Astrocyte of the spinal cord (primary cell): ENCODE results near the gene TRIM72.
"Not testable (repeated sequence)": the region's sequence is repeated elsewhere in the genome, so short reads cannot be mapped to it uniquely, and the experiment has no call there.

Experiments
- DNase-seq: peaks from one replicate; pipeline ENCODE4 v3.0.0; 2011; ENCODE audit warnings: low read depth, low spot score
- H3K4me3 ChIP-seq: 2 replicates; pipeline ENCODE4 v1.5.1; 2011; ENCODE audit warnings: low read depth, mild to moderate bottlenecking, low read length, moderate library complexity
- in situ Hi-C: cut with HindIII; loops from 2 replicates; pipeline ENCODE4 v1.10.0; 2017; ENCODE audit warnings: low sequenced_read_pairs
- TF ChIP-seq, protein P1 (sequence below): IDR thresholded peaks from 2 replicates; pipeline ENCODE4 v1.5.1; 2012; ENCODE audit warnings: low read depth, mild to moderate bottlenecking, low read length, inconsistent platforms

Gene TRIM72

DNA sequence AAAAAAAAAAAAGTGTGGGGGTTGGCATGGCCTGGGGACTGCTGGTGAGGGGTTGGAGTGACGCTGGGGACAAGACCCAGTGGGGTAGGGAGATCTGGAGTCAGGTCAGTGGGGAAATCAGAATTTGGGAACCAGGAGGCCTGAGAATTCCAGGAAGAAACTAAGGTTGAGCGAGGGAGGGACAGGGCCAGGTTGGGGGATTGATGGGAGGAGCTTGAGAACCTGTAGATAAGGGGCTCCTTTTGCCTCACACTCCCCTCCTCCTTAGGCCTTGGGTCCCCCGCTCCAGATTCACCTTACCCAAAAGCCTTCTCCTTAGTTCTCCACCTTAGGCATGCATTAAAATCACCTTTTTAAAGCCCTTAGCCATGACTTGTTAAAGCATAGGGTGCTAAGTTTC is 11.3 kb downstream of the TRIM72 start:
- TF ChIP-seq, protein P1, sequence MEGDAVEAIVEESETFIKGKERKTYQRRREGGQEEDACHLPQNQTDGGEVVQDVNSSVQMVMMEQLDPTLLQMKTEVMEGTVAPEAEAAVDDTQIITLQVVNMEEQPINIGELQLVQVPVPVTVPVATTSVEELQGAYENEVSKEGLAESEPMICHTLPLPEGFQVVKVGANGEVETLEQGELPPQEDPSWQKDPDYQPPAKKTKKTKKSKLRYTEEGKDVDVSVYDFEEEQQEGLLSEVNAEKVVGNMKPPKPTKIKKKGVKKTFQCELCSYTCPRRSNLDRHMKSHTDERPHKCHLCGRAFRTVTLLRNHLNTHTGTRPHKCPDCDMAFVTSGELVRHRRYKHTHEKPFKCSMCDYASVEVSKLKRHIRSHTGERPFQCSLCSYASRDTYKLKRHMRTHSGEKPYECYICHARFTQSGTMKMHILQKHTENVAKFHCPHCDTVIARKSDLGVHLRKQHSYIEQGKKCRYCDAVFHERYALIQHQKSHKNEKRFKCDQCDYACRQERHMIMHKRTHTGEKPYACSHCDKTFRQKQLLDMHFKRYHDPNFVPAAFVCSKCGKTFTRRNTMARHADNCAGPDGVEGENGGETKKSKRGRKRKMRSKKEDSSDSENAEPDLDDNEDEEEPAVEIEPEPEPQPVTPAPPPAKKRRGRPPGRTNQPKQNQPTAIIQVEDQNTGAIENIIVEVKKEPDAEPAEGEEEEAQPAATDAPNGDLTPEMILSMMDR: no peak
- DNase-seq: no peak
- in situ Hi-C loops: no loop called here
- no peak overlapping the region for H3K4me3 ChIP-seq

DNA sequence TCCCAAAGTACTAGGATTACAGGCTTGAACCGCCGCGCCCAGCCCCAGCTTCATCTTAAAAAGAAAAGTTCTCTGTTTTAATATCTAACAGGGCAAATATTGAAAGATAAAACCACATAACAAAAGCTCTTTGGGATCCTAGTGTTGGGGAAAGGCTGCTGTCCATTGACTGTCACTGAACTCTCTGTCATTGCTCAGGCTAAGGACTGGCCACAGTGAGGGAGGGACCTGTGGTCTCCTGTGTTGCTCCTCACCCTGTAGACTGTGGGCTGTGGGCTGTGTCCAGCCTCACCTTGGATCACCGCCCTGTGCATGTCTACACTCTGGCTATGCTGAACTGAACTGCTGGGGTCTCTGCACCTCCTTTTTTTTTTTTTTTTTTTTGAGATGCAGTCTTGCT is 14.3 kb downstream of the TRIM72 start:
- H3K4me3 ChIP-seq: no peak overlapping the region
- DNase-seq: no peak
- TF ChIP-seq, protein P1: no peak
- in situ Hi-C loops: no loop called here

DNA sequence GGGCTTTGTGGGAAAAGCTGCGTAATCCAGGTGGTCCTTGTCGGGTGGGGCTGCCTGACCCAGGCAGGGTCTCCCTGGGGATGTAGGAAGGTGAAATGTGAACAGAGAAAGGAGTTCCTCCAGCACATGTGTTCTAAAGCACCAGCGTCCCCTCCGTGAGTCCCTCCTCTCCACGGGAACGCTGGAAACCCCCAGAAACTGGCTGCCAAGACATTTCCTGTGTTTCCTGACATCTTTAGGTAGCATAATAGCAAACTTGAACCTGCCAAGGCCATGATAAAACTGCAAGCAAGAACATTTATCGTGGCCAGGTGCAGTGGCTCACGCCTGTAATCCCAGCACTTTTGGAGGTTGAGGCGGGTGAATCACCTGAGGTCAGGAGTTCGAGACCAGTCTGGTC is 15.6 kb downstream of the TRIM72 start:
- TF ChIP-seq, protein P1: no peak
- no peak overlapping the region for H3K4me3 ChIP-seq
- no peak for DNase-seq
- in situ Hi-C loops: no loop called here

DNA sequence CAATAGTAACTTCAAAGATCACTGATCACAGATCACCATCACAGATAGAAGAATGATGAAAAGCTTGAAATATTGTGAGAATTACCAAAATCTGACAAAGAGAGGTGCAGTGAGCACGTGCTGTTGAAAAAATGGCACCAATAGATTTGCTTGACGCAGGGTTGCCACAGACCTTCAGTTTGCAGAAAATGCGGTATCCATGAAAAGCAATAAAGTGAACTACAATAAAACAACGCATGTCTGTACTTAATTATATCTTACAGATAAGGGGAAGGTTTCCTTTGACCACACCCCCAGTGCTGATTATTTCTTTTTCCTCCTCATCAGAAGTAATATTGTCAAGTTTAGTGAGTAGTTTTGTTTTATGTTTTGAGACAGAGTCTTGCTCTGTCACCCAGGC is 24.1 kb downstream of the TRIM72 start:
- H3K4me3 ChIP-seq: no peak overlapping the region
- in situ Hi-C loops: no loop called here
- DNase-seq: no peak
- TF ChIP-seq, protein P1: no peak

DNA sequence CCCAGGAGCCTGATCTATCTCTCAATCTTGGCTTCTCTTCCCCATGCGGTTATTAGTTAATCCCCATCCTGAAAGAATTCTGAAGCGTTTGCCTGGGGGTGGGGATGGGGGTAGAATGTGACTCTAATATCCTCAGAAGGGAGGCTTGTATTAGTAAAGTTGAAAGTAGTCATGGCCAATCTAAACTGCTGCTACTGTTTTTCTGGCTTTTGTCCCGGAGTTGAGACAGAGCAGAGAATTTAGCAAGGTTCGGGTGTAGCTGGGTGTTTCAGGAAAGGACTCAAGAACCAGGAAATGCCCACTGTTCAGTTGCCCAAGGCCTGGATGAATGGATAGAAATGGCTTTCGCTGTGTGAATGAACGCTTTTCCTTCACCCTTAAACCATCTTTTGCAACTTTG is 28.3 kb downstream of the TRIM72 start:
- no peak for DNase-seq
- TF ChIP-seq, protein P1: no peak
- in situ Hi-C loops: no loop called here
- H3K4me3 ChIP-seq: no peak overlapping the region

DNA sequence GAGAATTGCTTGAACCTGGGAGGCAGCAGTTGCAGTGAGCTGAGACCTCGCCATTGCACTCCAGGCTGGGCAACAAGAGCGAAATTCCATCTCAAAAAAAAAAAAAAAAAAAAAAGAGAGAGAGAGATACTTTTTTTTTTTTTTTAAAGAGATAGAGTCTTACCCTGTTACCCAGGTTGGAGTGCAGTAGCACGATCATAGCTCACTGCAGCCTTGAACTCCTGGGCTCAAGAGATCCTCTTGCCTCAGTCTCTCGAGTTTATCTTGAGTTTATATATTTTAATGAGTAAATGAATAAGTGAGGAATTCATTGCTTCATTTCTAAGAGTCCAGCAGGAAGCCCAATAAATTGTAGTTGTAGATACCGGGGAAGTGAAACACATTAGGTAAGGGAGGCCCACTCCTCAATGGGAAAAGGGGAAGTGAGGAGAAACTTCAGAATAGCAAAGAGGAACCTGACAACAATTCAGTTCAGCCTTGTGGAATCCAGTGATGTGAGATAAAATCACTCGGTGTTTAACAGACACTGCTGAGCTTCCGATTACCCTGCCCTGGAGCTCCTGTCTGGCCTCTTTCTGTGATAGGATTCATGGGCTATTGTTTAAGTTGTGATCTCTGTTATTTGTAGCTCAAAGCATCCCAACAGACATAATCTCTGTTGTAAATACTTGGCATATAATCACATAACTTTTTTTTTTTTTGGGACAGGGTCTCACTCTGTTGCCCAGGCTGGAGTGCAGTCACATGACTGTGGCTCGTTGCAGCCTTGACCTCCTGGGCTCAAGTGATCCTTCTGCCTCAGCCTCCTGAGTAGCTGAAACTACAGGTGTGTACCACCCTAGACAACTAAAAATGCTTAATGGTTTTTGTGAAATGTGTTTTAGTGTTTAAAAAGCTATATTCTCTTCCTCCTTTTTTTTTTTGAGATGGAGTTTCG is 30.1 kb downstream of the TRIM72 start:
- H3K4me3 ChIP-seq: no peak overlapping the region
- no peak for DNase-seq
- in situ Hi-C loops: no loop called here
- TF ChIP-seq, protein P1: no peak

DNA sequence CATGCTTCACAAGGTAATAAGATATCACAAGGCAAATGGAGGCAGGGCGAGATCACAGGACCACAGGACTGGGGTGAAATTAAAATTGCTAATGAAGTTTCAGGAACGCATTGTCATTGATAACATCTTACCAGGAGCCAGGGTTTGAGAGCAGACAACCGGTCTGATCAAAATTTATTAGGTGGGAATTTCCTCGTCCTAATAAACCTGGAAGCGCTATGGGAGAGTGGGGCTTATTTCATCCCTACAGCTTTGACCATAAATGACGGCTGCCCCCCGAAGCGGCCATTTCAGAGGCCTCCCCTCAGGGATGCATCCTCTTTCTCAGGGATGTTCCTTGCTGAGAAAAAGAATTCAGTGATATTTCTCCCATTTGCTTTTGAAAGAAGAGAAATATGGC is 31.7 kb downstream of the TRIM72 start:
- DNase-seq, H3K4me3 ChIP-seq, in situ Hi-C loops: not testable (repeated sequence)
